Subcutaneous adipose tissue (tissue), 4 donors: Measurements from ENCODE around the gene SERINC1. TPM values are rescaled to one million over a fixed set of nuclear protein-coding genes. Genes with fewer than 3 reads are reported as not detected.

ENCODE experiments used
- total RNA-seq, 4 donors: library from RNA; depleted of rRNA; stranded (reverse); fragments of >200 nt; gene quantifications; one replicate each; pipeline ENCODE4 v1.1.0, GENCODE V29; 2016
- TF ChIP-seq, protein P1 (sequence below): fragments of 450-650 bp; IDR thresholded peaks from one replicate; pipeline ENCODE4 v1.5.1; 2016; ENCODE audit warnings: low read depth, mild to moderate bottlenecking, control low read depth, antibody characterized with exemption, moderate library complexity

SERINC1 gene
- total RNA-seq, 4 donors from 2014 or later: 264 to 401 (median 350) TPM

DNA sequence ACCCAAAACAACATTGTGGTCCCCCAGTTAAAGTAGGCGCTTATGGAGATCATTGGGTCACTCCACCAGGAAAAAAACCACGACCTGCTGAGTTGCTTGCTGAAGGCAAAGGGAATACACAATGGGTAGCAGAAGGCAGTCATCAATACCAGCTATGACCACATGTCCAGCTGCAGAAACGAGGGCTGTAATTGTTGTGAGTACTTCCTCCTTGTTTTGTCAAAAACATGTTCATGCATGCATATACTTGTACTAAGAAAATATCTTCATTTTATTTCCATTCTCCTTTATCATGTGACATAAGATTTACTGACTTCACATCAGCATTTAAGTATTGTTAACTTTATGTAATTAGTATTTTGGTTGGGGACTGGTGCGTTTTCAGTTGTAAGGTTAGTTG lies 16.9 kb downstream of the SERINC1 start:
- TF ChIP-seq, protein P1, sequence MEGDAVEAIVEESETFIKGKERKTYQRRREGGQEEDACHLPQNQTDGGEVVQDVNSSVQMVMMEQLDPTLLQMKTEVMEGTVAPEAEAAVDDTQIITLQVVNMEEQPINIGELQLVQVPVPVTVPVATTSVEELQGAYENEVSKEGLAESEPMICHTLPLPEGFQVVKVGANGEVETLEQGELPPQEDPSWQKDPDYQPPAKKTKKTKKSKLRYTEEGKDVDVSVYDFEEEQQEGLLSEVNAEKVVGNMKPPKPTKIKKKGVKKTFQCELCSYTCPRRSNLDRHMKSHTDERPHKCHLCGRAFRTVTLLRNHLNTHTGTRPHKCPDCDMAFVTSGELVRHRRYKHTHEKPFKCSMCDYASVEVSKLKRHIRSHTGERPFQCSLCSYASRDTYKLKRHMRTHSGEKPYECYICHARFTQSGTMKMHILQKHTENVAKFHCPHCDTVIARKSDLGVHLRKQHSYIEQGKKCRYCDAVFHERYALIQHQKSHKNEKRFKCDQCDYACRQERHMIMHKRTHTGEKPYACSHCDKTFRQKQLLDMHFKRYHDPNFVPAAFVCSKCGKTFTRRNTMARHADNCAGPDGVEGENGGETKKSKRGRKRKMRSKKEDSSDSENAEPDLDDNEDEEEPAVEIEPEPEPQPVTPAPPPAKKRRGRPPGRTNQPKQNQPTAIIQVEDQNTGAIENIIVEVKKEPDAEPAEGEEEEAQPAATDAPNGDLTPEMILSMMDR: no peak

DNA sequence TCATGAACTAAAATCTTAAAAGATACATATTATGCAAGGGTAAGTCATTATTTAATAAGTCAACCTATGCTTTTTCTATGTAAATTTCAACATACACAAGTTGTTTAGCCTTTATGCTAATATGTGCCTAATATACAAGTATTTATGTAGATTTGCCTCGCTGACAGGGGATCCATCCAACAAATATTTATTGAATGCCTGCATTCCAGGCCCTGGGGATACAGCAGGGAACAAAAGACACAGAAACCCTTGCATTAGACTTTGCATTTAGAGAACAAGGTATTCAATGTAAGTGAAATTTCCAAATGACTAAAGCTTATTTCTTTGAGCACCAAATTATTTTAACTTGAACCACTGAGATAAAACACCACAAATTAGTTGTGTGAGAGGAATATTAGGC lies 19.1 kb downstream of the SERINC1 start:
- TF ChIP-seq, protein P1: no peak

- TF ChIP-seq, protein P1: no peak
These were observed 22.5 kb downstream of the SERINC1 start for GRCh38 chr6:122449069-122449468.

DNA sequence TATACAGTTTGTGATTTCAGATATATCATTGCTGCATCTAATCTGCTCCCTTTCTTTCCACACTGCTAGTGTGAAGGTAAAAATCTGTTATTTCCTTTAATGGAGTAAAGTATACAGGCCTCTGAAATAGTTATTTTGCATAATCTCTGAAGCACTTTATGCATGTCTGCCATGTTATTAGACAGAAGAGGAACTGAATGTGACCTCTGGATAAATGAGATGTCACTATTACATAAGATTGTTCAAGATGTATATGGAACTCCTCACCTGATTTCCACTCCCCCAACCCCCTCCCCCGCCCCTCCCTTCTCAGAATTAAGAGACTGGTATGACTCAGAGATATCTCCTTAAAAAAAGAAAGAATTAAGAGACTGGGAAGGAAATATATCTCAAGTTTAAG lies 26.3 kb downstream of the SERINC1 start:
- TF ChIP-seq, protein P1: no peak

DNA sequence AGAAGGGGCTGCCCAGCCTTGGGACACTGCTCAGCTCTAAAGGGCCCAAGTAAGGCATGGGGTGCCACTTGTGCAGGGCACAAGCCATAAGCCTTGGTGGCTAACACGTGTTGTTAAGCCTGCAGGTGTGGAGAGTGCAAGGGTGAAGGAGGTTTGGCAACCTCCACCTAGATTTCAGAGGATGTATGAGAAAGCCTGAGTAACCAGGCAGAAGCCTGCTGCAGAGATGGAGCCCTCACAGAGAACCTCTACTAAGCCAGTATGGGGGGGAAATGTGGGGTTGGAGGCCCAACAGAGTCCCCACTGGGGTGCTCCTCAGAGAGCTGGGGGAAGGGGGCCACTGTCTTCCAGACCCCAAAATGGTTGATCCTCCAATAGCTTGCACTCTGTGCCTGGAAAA lies 32.6 kb downstream of the SERINC1 start:
- TF ChIP-seq, protein P1: no peak

- TF ChIP-seq, protein P1: no peak
These were observed 38.8 kb downstream of the SERINC1 start for GRCh38 chr6:122432816-122433215.

DNA sequence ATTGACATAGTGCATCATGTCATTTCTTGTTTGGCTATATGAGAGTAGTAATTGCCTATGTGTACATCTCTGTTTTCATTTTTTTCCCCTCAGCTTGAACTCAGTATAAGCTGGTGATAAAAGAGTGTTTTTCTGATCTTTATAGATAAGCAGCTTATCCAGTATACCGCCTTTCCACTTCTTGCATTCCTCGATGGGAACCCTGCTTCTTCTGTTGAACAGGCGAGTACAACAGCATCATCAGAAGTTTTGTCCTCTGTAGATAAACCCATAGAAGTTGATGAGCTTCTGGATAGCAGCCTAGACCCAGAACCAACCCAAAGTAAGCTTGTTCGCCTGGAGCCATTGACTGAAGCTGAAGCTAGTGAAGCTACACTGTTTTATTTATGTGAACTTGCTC lies 39.8 kb downstream of the SERINC1 start:
- TF ChIP-seq, protein P1: no peak
